HCT116 (cell line): ENCODE results near the gene SLFN12.

Source experiments
- CTCF ChIP-seq, 3 experiments: fragments of 200-600 bp in 1 of 3; sonication (generic) in 1 of 3; IDR thresholded peaks in 2 of 3; conservative IDR thresholded peaks in 1 of 3; 2 replicates each; pipeline ENCODE4 v1.5.1; 2012 to 2017; ENCODE audit warnings: low read depth in 2 of 3, low read length in 2 of 3, antibody characterized with exemption in 1 of 3, borderline replicate concordance in 1 of 3, control low read depth in 1 of 3, mild to moderate bottlenecking in 1 of 3, mixed read lengths in 1 of 3, mixed run types in 1 of 3, moderate library complexity in 1 of 3; ENCODE audit not compliant: insufficient read depth in 1 of 3
- SIN3A ChIP-seq: IDR thresholded peaks from 2 replicates; pipeline ENCODE4 v1.6.1; 2012; ENCODE audit warnings: low read depth
- SP1 ChIP-seq: IDR thresholded peaks from 2 replicates; pipeline ENCODE4 v1.6.1; 2012; ENCODE audit warnings: low read depth

- TF ChIP-seq CTCF (IDR thresholded peaks at IDR 0.05 in 2 of 3, conservative IDR thresholded peaks at IDR 0.05 in 1 of 3; ENCODE audit: borderline replicate concordance in 1 of 3, insufficient read depth in 1 of 3, low read depth in 2 of 3, low read length in 2 of 3) (no peak), SP1 (no peak), SIN3A (no peak)
Observed at GRCh38 chr17:35477248-35477647, 44.9 kb upstream of the SLFN12 start.
